NT2/D1 (cell line): Measurements from ENCODE around the gene S1PR3.

Experiments used
- SUZ12 ChIP-seq: IDR thresholded peaks from 2 replicates; pipeline ENCODE4 v1.6.1; 2011; ENCODE audit not compliant: insufficient read length, insufficient read depth; ENCODE audit errors: extremely low read depth
- YY1 ChIP-seq: IDR thresholded peaks from 2 replicates; pipeline ENCODE4 v1.6.1; 2011; ENCODE audit not compliant: insufficient read length, insufficient read depth

GRCh38 chr9:88972401-88972800, 18.9 kb upstream of the S1PR3 start:
- no peak for TF ChIP-seq SUZ12
- no peak for TF ChIP-seq YY1
